Activated T-helper 2 cell treated with anti-CD3 and anti-CD28 coated beads, Interferon-gamma antibody, Interleukin-2, Interleukin-4, amounts not matched to agents 10 μg/mL and 5 μg/mL and 100 μg/mL, durations not matched to agents 14 hours and 24 hours and 36 hours (primary cell): ENCODE data around the gene SLC6A17. TPM values are rescaled to one million over a fixed set of nuclear protein-coding genes. Genes with fewer than 3 reads are reported as not detected.

Source experiments
- DNase-seq: peaks from one replicate; pipeline ENCODE4 v3.0.0; 2021; ENCODE audit warnings: low spot score
- H3K27ac Mint-ChIP-seq: one replicate; pipeline ENCODE4 v1.8.0; 2021; ENCODE audit warnings: mixed read lengths
- H3K27me3 Mint-ChIP-seq: one replicate; pipeline ENCODE4 v1.8.0; 2021; ENCODE audit warnings: low read depth, mixed read lengths
- H3K36me3 Mint-ChIP-seq: one replicate; pipeline ENCODE4 v1.8.0; 2021; ENCODE audit warnings: low read depth, mixed read lengths
- H3K4me1 Mint-ChIP-seq: one replicate; pipeline ENCODE4 v1.8.0; 2021; ENCODE audit warnings: low read depth, mixed read lengths
- H3K4me3 Mint-ChIP-seq: one replicate; pipeline ENCODE4 v1.8.0; 2021; ENCODE audit warnings: low read depth, mild to moderate bottlenecking, moderate library complexity, mixed read lengths
- H3K9me3 Mint-ChIP-seq: one replicate; pipeline ENCODE4 v1.8.0; 2021; ENCODE audit warnings: mixed read lengths
- intact Hi-C: fragments of 100-400 bp; cut with micrococcal nuclease; formaldehyde crosslinking; loops from one replicate; pipeline ENCODE4 v1.15.1; 2023
- total RNA-seq: library from RNA; stranded (reverse); gene quantifications from 2 replicates; pipeline ENCODE4 v1.2.3, GENCODE V29; 2022

SLC6A17 gene
- total RNA-seq, 1 donor from 2014 or later, result 0.46 TPM

DNA sequence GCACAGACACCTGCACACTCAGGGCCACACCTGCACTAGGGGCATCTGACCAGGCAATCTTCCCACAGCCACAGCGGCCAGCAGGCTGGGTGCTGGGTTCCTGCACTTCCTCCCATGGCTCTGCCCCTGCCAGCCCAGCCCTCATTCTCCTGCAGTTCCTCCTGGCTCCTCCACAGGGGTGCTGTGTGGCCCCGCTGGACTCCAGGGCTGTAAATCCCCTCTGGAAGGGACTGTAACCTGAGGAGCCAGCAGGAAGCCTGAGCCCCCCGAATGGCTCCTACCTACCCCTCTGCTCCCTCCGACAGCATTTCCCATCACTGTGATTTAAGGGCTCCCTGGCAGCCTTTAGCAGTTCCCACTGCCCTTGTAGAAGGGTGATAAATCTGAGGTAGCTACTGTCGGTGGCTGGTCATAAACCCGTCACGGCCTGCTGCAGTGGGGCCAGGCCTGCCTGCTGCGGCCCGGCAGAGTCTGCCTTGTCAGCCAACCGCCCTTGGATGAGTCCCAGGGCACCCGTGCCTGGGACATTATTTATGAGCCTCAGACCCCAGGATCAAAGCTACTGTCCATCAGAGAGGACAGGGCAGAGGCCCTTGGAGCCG, 29.2 kb upstream of the SLC6A17 start:
- H3K4me3 Mint-ChIP-seq, result no peak overlapping the region
- H3K36me3 Mint-ChIP-seq, result peaks cover 3% of the 10 kb centered on the region
- no peak for DNase-seq
- no peak overlapping the region for H3K27ac Mint-ChIP-seq
- intact Hi-C loops, result no loop called here
- H3K9me3 Mint-ChIP-seq, result peaks cover 11% of the 10 kb centered on the region
- H3K4me1 Mint-ChIP-seq, result no peaks in the 10 kb centered on the region
- peaks cover 16% of the 10 kb centered on the region for H3K27me3 Mint-ChIP-seq

DNA sequence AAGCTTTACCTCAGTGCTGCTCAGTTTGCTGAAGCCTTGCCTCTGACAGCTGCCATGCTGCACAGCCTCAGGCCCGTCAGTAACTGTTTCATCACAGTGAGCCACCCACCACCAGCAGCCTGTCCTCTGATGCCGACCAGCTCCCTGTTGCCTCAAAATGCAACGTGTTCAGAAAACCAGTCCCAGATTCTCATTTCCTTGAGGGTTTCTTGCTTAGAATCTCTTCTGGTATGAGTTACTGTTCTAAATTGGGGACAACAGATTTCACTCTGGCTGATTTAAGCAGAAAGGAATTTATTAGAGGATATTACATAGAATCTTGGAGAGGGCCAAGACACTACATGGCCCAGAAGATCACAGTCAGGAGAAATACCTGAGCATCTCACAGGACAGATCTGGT, 27.1 kb upstream of the SLC6A17 start:
- Mint-ChIP-seq H3K9me3 (peaks cover 11% of the 10 kb centered on the region), H3K4me1 (no peaks in the 10 kb centered on the region), H3K4me3 (no peak overlapping the region), H3K27me3 (peaks cover 13% of the 10 kb centered on the region), H3K36me3 (peaks cover 3% of the 10 kb centered on the region), H3K27ac (no peak overlapping the region)
- no peak for DNase-seq
- intact Hi-C loops, result no loop called here

DNA sequence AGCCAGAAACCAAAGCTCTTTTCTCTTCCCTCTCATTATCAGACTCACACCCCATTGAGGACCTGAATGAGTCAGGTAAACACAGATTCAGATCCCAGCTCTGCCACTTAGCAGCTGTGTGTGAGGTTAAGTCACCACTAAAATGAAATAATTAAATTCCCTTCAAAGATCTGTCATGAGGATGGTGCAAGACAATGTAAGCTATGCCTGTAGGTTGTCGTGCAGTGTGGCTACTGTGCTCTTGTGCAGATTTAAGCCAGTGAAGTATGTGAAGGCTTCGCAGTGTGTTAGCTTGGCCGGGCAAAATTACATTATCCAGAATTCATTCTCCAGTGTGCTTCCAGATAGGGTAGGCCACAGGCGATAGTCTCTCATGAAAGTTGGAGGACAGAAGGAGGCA, 24.5 kb upstream of the SLC6A17 start:
- H3K27ac Mint-ChIP-seq, result no peak overlapping the region
- H3K27me3 Mint-ChIP-seq, result peaks cover 31% of the 10 kb centered on the region
- H3K4me3 Mint-ChIP-seq, result no peak overlapping the region
- no peaks in the 10 kb centered on the region for H3K4me1 Mint-ChIP-seq
- no peak for DNase-seq
- intact Hi-C loops, result no loop called here
- H3K9me3 Mint-ChIP-seq, result peaks cover 3% of the 10 kb centered on the region
- H3K36me3 Mint-ChIP-seq, result no peaks in the 10 kb centered on the region

DNA sequence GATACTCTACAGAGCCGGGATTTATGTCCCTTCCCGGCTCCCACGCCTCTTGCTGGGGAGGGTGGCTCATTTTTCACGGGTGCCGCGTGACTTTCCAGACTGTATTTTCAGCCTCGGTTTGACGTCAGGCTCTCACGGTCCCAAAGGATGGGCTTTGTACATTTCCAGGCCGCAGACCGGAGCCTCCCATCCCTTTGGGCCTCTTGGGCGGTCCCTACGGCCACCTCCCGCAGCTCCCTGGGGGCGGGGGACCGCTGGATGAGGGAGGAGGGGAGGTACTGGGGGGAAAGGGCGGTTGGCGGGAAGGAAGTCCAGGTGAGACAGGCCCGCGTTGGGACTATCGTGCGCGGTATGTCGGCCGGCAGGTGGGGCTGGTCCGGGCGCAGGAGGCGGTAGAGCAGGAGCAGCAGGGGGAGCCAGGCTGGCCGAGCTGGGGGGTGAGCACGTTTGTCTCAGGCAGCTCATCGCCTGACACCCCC, 20.1 kb upstream of the SLC6A17 start:
- H3K36me3 Mint-ChIP-seq, result no peaks in the 10 kb centered on the region

DNA sequence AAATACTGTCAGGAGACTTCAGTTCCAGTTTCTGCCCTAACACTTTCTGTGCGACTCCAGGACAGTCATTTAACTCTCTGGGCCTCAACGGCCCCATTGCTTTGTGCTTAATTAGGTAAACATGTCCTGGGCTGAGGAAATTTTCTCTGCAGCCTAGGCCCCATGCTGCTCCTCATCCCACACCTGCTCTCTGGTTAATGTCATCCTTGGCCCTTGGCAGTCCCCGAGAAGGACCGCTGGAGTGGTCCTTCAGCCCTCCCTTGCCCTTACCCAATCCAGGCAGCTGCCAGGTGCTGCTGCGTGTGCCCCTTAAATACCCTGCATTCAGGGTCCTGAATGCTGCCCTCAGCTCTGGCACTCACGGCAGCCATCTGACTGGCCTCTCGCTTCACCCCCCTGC, 19.3 kb upstream of the SLC6A17 start:
- Mint-ChIP-seq H3K27me3 (peaks cover 41% of the 10 kb centered on the region), H3K27ac (no peak overlapping the region), H3K4me3 (no peak overlapping the region), H3K4me1 (no peaks in the 10 kb centered on the region), H3K9me3 (no peaks in the 10 kb centered on the region), H3K36me3 (no peaks in the 10 kb centered on the region)
- intact Hi-C loops, result no loop called here
- DNase-seq, result no peak

More for the DNA sequence above, 20.1 kb upstream of the SLC6A17 start:
- H3K4me1 Mint-ChIP-seq, result no peaks in the 10 kb centered on the region
- H3K27me3 Mint-ChIP-seq, result peaks cover 41% of the 10 kb centered on the region
- no peaks in the 10 kb centered on the region for H3K9me3 Mint-ChIP-seq
- no peak for DNase-seq
- no peak overlapping the region for H3K4me3 Mint-ChIP-seq
- H3K27ac Mint-ChIP-seq, result no peak overlapping the region
- intact Hi-C loops, result no loop called here

DNA sequence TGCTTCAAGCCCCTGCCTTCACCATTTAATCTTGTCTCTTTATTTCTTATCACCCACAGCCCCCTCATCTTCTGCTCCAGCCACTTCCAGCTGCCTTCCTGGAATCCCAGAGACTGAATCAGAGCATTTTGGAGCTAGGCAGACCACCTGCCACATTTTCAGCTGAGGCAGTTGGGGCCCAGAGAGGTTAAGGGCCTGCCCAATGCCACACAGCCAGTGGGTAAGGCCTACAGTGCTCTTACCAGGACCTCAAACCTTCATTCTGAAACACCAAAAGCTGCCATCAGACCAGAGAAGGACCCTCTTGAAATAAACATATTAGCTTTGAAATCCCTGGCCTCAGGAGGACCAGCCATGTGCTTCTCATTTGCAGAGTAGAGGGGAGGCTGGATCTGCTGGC, 17.6 kb upstream of the SLC6A17 start:
- no peak for DNase-seq
- no peaks in the 10 kb centered on the region for H3K36me3 Mint-ChIP-seq
- peaks cover 5% of the 10 kb centered on the region for H3K4me1 Mint-ChIP-seq
- intact Hi-C loops, result no loop called here
- no peak overlapping the region for H3K27ac Mint-ChIP-seq
- no peaks in the 10 kb centered on the region for H3K9me3 Mint-ChIP-seq
- H3K27me3 Mint-ChIP-seq, result peaks cover 53% of the 10 kb centered on the region
- H3K4me3 Mint-ChIP-seq, result no peak overlapping the region

DNA sequence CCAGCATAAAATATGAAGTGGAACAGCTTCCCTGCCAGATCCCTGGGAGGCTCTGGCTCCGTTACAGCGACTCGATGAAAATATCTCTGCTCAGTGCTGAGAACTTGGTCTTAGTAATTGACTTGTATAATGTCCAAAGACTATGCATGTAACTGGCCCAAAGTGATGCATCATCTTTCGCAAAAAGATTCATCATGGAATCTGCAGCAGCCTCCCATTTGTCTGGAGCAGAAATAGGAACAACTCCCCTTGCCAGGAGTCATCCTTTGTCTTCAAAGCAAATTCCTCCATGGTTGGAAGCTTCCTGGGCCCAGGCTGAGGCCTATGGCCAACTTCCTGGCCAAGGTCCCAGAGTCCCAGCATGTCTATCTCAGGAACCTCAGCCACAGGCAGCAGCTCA, 16.9 kb upstream of the SLC6A17 start:
- intact Hi-C loops, result no loop called here
- Mint-ChIP-seq H3K4me3 (no peak overlapping the region), H3K27ac (no peak overlapping the region), H3K36me3 (no peaks in the 10 kb centered on the region), H3K27me3 (peaks cover 56% of the 10 kb centered on the region), H3K4me1 (peaks cover 5% of the 10 kb centered on the region), H3K9me3 (no peaks in the 10 kb centered on the region)
- no peak for DNase-seq

DNA sequence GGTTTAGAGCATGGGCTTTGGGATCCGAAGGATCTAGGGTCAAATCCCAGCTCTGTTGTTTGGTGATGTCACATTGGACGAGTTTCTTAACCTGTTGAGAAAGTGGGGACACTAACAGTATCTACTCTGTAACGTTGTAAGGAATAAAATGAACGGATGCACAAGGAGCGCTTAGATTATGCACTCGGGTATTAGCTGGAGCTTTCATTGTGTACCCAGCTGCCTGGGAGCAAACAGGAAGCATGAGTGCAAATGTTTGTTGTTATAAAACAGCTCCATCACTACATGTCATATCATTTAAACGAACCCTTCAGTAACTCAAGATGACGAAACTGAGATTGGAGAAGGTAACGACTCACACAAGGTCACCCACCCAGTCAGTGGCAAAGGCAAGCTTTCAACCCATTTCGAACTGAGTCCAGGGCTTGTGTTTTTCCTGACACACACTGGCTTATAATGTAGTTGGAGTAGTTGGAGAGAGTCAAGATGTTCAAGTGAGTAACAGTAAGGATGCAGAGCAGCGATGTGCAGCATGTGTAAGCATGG, 16.2 kb upstream of the SLC6A17 start:
- H3K36me3 Mint-ChIP-seq, result no peaks in the 10 kb centered on the region
- intact Hi-C loops, result no loop called here
- no peak overlapping the region for H3K4me3 Mint-ChIP-seq
- no peak overlapping the region for H3K27ac Mint-ChIP-seq
- peaks cover 56% of the 10 kb centered on the region for H3K27me3 Mint-ChIP-seq
- no peak for DNase-seq
- H3K9me3 Mint-ChIP-seq, result no peaks in the 10 kb centered on the region
- peaks cover 5% of the 10 kb centered on the region for H3K4me1 Mint-ChIP-seq

DNA sequence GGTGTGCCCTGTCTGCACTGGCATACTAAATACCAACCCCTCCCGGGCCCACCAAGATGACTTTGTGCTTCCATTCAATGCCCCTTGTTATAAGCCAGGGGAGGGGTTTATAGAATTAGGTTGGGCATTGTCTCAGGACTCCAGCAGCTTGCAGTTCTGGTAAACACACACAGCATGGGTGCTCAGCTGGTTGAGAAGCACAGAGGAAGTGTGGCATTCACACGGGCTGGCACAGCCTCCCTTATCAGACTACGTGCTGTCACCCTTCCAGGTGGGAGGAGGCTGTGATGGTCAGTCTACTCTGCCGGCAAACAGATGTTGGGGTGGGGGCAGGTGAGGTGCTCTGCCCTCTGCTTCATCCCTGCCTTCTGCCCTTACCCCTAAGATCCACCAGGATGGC, 15.0 kb upstream of the SLC6A17 start:
- no peak overlapping the region for H3K27ac Mint-ChIP-seq
- peaks cover 54% of the 10 kb centered on the region for H3K27me3 Mint-ChIP-seq
- H3K9me3 Mint-ChIP-seq, result no peaks in the 10 kb centered on the region
- H3K4me3 Mint-ChIP-seq, result no peak overlapping the region
- H3K36me3 Mint-ChIP-seq, result no peaks in the 10 kb centered on the region
- intact Hi-C loops, result no loop called here
- DNase-seq, result no peak
- H3K4me1 Mint-ChIP-seq, result peaks cover 5% of the 10 kb centered on the region

DNA sequence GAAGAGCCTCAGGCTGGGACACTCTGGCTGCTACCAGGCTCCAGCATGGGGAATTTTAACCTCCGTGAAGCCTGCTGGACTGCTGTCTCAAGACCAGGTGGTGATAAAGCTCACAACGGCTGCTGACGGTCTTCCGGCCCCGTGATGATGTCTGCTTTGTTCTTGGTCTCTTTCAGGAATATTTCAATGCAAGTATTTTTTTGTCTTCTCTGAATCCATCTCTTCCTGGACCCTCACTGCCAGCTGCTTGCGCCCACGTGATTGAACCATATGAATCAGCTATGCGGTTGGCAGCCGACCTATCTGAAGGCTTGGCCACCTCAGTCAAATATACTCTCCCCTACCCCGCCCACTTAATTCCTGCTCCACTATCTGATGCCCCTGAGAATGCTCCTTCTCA, 14.6 kb upstream of the SLC6A17 start:
- peaks cover 5% of the 10 kb centered on the region for H3K4me1 Mint-ChIP-seq
- intact Hi-C loops, result no loop called here
- DNase-seq, result no peak
- no peaks in the 10 kb centered on the region for H3K36me3 Mint-ChIP-seq
- H3K27me3 Mint-ChIP-seq, result peaks cover 52% of the 10 kb centered on the region
- no peak overlapping the region for H3K4me3 Mint-ChIP-seq
- H3K9me3 Mint-ChIP-seq, result no peaks in the 10 kb centered on the region
- H3K27ac Mint-ChIP-seq, result no peak overlapping the region

DNA sequence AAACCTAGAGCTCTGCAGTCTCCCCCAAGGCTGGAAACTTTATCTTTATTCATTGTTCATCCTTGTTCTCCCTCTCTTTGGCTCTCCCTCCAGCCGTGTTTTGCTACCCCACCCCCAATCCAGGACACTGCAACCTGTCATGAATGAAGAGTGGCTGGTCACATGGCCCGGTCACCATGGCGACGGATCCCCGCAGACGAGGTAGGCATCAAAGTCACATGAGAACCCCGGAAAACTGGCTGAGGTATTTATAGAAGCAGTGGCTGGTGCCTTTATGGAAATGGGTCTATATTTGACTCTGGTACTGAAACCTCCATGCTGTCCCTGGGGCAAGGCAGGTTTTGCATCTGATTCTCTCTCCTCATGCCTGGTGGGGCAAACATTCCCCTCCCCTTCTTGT, 13.4 kb upstream of the SLC6A17 start:
- DNase-seq, result peak; percentile 14
- Mint-ChIP-seq H3K27ac (no peak overlapping the region), H3K36me3 (no peaks in the 10 kb centered on the region), H3K27me3 (peaks cover 48% of the 10 kb centered on the region), H3K4me1 (peaks cover 5% of the 10 kb centered on the region), H3K9me3 (no peaks in the 10 kb centered on the region), H3K4me3 (no peak overlapping the region)
- intact Hi-C loops, result no loop called here

DNA sequence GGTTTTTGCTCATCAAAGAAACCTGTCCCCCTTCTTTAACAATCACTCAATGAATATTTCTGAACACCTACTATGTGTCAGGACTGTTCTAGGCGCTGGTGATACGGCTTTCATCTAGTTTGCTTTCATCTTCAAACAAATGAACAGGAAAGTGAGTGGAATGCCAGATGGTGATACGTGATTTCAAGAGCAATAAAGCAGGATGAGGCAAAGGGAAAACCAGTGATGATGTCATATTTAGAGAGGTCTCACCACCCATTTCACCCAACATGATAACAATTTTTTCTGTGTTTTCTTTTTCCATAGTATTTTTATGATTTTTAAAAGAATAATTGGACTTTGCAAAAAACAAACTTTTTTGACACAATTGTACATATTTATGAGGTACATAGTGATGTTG, 11.3 kb upstream of the SLC6A17 start:
- Mint-ChIP-seq H3K4me1 (peaks cover 5% of the 10 kb centered on the region), H3K27ac (no peak overlapping the region), H3K36me3 (no peaks in the 10 kb centered on the region), H3K4me3 (no peak overlapping the region), H3K9me3 (no peaks in the 10 kb centered on the region), H3K27me3 (peaks cover 47% of the 10 kb centered on the region)
- intact Hi-C loops, result no loop called here
- DNase-seq, result no peak

DNA sequence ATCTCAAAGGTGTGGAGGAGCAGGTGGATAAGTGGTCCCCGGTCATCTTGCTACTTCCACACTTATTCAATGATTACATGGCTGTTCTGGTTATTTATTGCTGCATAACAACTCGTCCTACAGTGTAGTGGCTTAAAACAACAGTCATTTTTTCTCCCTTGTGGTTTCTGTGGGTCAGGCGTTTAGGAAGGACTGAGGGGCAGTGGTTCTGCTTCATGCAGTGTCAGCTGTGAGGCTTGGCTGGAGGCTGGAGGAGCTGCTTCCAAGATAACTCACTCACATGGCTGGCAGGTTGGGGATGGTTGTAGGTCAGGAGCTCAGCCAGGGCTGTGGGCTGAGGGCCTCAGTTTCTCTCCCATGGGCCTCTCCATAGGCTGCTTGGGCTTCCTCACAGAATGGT, 5.9 kb upstream of the SLC6A17 start:
- no peak overlapping the region for H3K27ac Mint-ChIP-seq
- H3K4me1 Mint-ChIP-seq, result no peaks in the 10 kb centered on the region
- peaks cover 25% of the 10 kb centered on the region for H3K27me3 Mint-ChIP-seq
- no peak overlapping the region for H3K4me3 Mint-ChIP-seq
- DNase-seq, result no peak
- no peaks in the 10 kb centered on the region for H3K9me3 Mint-ChIP-seq
- no peaks in the 10 kb centered on the region for H3K36me3 Mint-ChIP-seq
- intact Hi-C loops, result no loop called here

DNA sequence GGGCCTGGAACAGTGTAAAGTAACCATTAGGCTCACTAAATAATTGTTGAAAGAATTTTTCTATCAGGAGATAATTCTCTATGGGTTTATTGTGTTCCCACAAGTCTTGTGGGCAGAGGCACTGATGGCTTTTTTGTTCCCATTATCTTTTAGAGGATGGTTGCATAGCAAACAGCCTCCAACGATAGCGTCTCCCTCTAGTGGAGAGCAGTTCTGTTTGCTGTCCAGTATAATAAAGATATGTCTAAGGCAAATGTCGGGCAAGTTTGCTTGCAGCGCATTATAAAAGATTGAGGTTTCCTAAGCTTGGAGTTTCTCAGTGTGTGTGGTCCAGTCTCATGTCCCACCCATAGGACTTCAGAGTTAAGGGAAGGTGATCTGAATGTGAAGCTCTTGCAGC, 1.3 kb upstream of the SLC6A17 start:
- peaks cover 2% of the 10 kb centered on the region for H3K4me1 Mint-ChIP-seq
- H3K9me3 Mint-ChIP-seq, result no peaks in the 10 kb centered on the region
- no peak for DNase-seq
- peaks cover 39% of the 10 kb centered on the region for H3K27me3 Mint-ChIP-seq
- H3K36me3 Mint-ChIP-seq, result no peaks in the 10 kb centered on the region
- H3K4me3 Mint-ChIP-seq, result no peak overlapping the region
- intact Hi-C loops, result no loop called here
- no peak overlapping the region for H3K27ac Mint-ChIP-seq
